SK-N-MC (cell line): ENCODE measurements around the gene GSC.

Experiments used
- EZH2 ChIP-seq: fragments of 200-600 bp; sonication (generic); IDR thresholded peaks from one replicate; pipeline ENCODE4 v1.6.1; 2017; ENCODE audit warnings: antibody characterized with exemption
- POLR2AphosphoS5 ChIP-seq: IDR thresholded peaks from 2 replicates; pipeline ENCODE4 v1.6.1; 2012; ENCODE audit warnings: mild to moderate bottlenecking, low read depth, low read length, borderline replicate concordance

GRCh38 chr14:94819531-94819930, 49.6 kb upstream of the GSC start:
- TF ChIP-seq POLR2AphosphoS5 (no peak), EZH2 (no peak)
